WI38 (cell line): ENCODE data around the gene CSNK1G2.

Source experiments
- H3K4me3 ChIP-seq: 2 replicates; pipeline ENCODE4 v1.5.1; 2011; ENCODE audit warnings: low read depth, mild to moderate bottlenecking, control low read depth, low read length
- CTCF ChIP-seq: IDR thresholded peaks from 2 replicates; pipeline ENCODE4 v1.5.1; 2012; ENCODE audit warnings: low read depth, mild to moderate bottlenecking, control low read depth, low read length

The CSNK1G2 gene

GRCh38 chr19:1936916-1937610 lies 3.9 kb upstream of the CSNK1G2 start:
- no peak for TF ChIP-seq CTCF
- no peak overlapping the region for H3K4me3 ChIP-seq

GRCh38 chr19:1938071-1938470 lies 2.9 kb upstream of the CSNK1G2 start:
- H3K4me3 ChIP-seq: no peak overlapping the region
- TF ChIP-seq CTCF: no peak

GRCh38 chr19:1942078-1942933 lies 1.3 kb downstream of the CSNK1G2 start:
- no peak for TF ChIP-seq CTCF
- peak overlapping the region; percentile 78 for H3K4me3 ChIP-seq

GRCh38 chr19:1942934-1943555 lies 2.1 kb downstream of the CSNK1G2 start:
- H3K4me3 ChIP-seq: peak overlapping the region; percentile 78
- no peak for TF ChIP-seq CTCF

- H3K4me3 ChIP-seq: no peak overlapping the region
- no peak for TF ChIP-seq CTCF
Observed at GRCh38 chr19:1943661-1944087, 2.7 kb downstream of the CSNK1G2 start.

- no peak for TF ChIP-seq CTCF
- H3K4me3 ChIP-seq: no peak overlapping the region
Observed at GRCh38 chr19:1944088-1944915, 3.3 kb downstream of the CSNK1G2 start.
